H1 (cell line): ENCODE data around the gene ECE2. TPM values are rescaled to one million over a fixed set of nuclear protein-coding genes. Genes with fewer than 3 reads are reported as not detected.

Experiments
- CTCF ChIA-PET: fragments of 300-600 bp; sonication (Branson Sonifier 250); formaldehyde crosslinking; loops from one replicate; lab custom pipeline; 2021; ENCODE audit not compliant: partially characterized antibody; lab: Charles Lee
- POLR2A ChIA-PET: fragments of 300-600 bp; sonication (Branson Sonifier 250); formaldehyde crosslinking; loops from one replicate; lab custom pipeline; 2021; ENCODE audit warnings: inconsistent platforms; ENCODE audit not compliant: partially characterized antibody; lab: Charles Lee
- DNase-seq, 2 experiments: peaks; one replicate each; pipeline versions ENCODE4 v3.0.0 to v3.0.0-alpha.2; 2010 to 2022; ENCODE audit warnings: low spot score in 2 of 2, low read depth in 1 of 2, mixed read lengths in 1 of 2
- FAIRE-seq: peaks from 2 replicates; lab custom pipeline; 2011; peaks lifted over from hg19 to GRCh38; lab: Jason Lieb, UNC
- H2AFZ ChIP-seq: 2 replicates; pipeline ENCODE4 v1.8.1; 2012; ENCODE audit warnings: low read length, inconsistent platforms
- H2AK5ac ChIP-seq: 2 replicates; pipeline ENCODE4 v1.6.1; 2013; ENCODE audit warnings: low read depth, low read length
- H2BK120ac ChIP-seq: replicated peaks from 2 replicates; pipeline ENCODE3; 2013; ENCODE audit warnings: low read depth, low read length, inconsistent platforms
- H2BK12ac ChIP-seq: 2 replicates; pipeline ENCODE4 v1.6.1; 2013; ENCODE audit warnings: low read depth, low read length
- H2BK15ac ChIP-seq: 2 replicates; pipeline ENCODE4 v1.6.1; 2013; ENCODE audit warnings: low read length
- H2BK20ac ChIP-seq: 2 replicates; pipeline ENCODE4 v1.6.1; 2013; ENCODE audit warnings: low read length
- H2BK5ac ChIP-seq: 2 replicates; pipeline ENCODE4 v1.6.1; 2013; ENCODE audit warnings: low read depth, low read length
- H3K14ac ChIP-seq: 2 replicates; pipeline ENCODE4 v1.6.1; 2013; ENCODE audit warnings: inconsistent platforms; ENCODE audit not compliant: insufficient read length
- H3K18ac ChIP-seq: 2 replicates; pipeline ENCODE4 v1.6.1; 2013; ENCODE audit warnings: low read length; ENCODE audit errors: extremely low read depth
- H3K23ac ChIP-seq: 2 replicates; pipeline ENCODE4 v1.6.1; 2013; ENCODE audit warnings: inconsistent platforms; ENCODE audit not compliant: insufficient read length
- H3K23me2 ChIP-seq: 2 replicates; pipeline ENCODE4 v1.6.1; 2013; ENCODE audit warnings: low read depth, low read length
- H3K27ac ChIP-seq: 2 replicates; pipeline ENCODE4 v1.6.1; 2011; ENCODE audit warnings: low read depth, low read length, inconsistent platforms
- H3K27me3 ChIP-seq, 4 experiments: replicated peaks in 1 of 4; 1 replicate in 1 of 4; 2 replicates in 3 of 4; pipeline versions ENCODE4 v1.6.1 to v1.8.1; 2011 to 2013; ENCODE audit warnings: low read length in 3 of 4, mild to moderate bottlenecking in 3 of 4, inconsistent platforms in 2 of 4, mixed read lengths in 2 of 4, moderate library complexity in 1 of 4; ENCODE audit not compliant: control insufficient read depth in 3 of 4, insufficient read depth in 3 of 4; ENCODE audit errors: extremely low read depth in 1 of 4
- H3K36me3 ChIP-seq, 4 experiments: 2 replicates each; pipeline versions ENCODE4 v1.6.1 to v1.8.1; 2011 to 2013; ENCODE audit warnings: mild to moderate bottlenecking in 4 of 4, low read length in 3 of 4, moderate library complexity in 2 of 4, control low read depth in 1 of 4, inconsistent platforms in 1 of 4; ENCODE audit not compliant: insufficient read depth in 4 of 4, control insufficient read depth in 2 of 4
- H3K4ac ChIP-seq: replicated peaks from 2 replicates; pipeline ENCODE3; 2013; ENCODE audit warnings: low read length, low read depth, mixed read lengths, inconsistent platforms; ENCODE audit not compliant: insufficient read length
- H3K4me1 ChIP-seq, 4 experiments: replicated peaks in 1 of 4; 1 replicate in 1 of 4; 2 replicates in 3 of 4; pipeline versions ENCODE4 v1.6.1 to v1.8.1; 2011 to 2013; ENCODE audit warnings: low read length in 3 of 4, inconsistent platforms in 2 of 4, mixed read lengths in 1 of 4; ENCODE audit not compliant: insufficient read depth in 4 of 4, control insufficient read depth in 3 of 4
- H3K4me2 ChIP-seq, 2 experiments: 2 replicates each; pipeline versions ENCODE4 v1.6.1 to v1.8.1; 2011 to 2013; ENCODE audit warnings: low read depth in 2 of 2, low read length in 2 of 2, control low read depth in 1 of 2, inconsistent platforms in 1 of 2, mild to moderate bottlenecking in 1 of 2; ENCODE audit not compliant: insufficient read depth in 1 of 2
- H3K4me3 ChIP-seq, 4 experiments: fragments of 200-600, 300-600 bp in 1 of 4; sonication (generic), shearing (Covaris generic), sonication (Bioruptor Twin) in 1 of 4; 2 replicates each; pipeline versions ENCODE4 v1.5.1 to v1.8.1; 2011 to 2016; ENCODE audit warnings: low read length in 4 of 4, low read depth in 3 of 4, control low read depth in 2 of 4, inconsistent platforms in 2 of 4, mild to moderate bottlenecking in 2 of 4, mixed read lengths in 1 of 4, moderate library complexity in 1 of 4; ENCODE audit not compliant: insufficient read depth in 2 of 4; ENCODE audit errors: extremely low read depth in 1 of 4
- H3K56ac ChIP-seq: replicated peaks from 2 replicates; pipeline ENCODE3; 2013; ENCODE audit warnings: low read depth, mild to moderate bottlenecking, mixed read lengths, low read length, inconsistent platforms; ENCODE audit not compliant: insufficient read length
- H3K79me1 ChIP-seq: 2 replicates; pipeline ENCODE4 v1.6.1; 2013; ENCODE audit warnings: low read depth, low read length, control low read depth
- H3K79me2 ChIP-seq, 2 experiments: 2 replicates each; pipeline versions ENCODE4 v1.6.1 to v1.8.1; 2012 to 2013; ENCODE audit warnings: low read length in 2 of 2, mild to moderate bottlenecking in 2 of 2, inconsistent platforms in 1 of 2; ENCODE audit not compliant: insufficient read depth in 2 of 2, control insufficient read depth in 1 of 2
- H3K9ac ChIP-seq, 4 experiments: replicated peaks in 1 of 4; 1 replicate in 1 of 4; 2 replicates in 3 of 4; pipeline versions ENCODE4 v1.6.1 to v1.8.1; 2011 to 2013; ENCODE audit warnings: low read depth in 3 of 4, low read length in 3 of 4, control low read depth in 2 of 4, mild to moderate bottlenecking in 2 of 4, moderate library complexity in 2 of 4, inconsistent platforms in 1 of 4; ENCODE audit errors: extremely low read depth in 1 of 4
- H3K9me3 ChIP-seq, 2 experiments: 2 replicates each; pipeline versions ENCODE4 v1.6.1 to v1.8.1; 2012 to 2013; ENCODE audit warnings: mild to moderate bottlenecking in 2 of 2, moderate library complexity in 2 of 2, control low read depth in 1 of 2, inconsistent platforms in 1 of 2, low read depth in 1 of 2, low read length in 1 of 2, mixed read lengths in 1 of 2; ENCODE audit not compliant: insufficient read depth in 2 of 2
- H4K20me1 ChIP-seq, 2 experiments: replicated peaks in 1 of 2; 2 replicates each; pipeline versions ENCODE3 to v1.8.1; 2011 to 2013; ENCODE audit warnings: inconsistent platforms in 2 of 2, low read length in 2 of 2, mild to moderate bottlenecking in 1 of 2; ENCODE audit not compliant: insufficient read depth in 2 of 2, control insufficient read depth in 1 of 2
- H4K5ac ChIP-seq: 2 replicates; pipeline ENCODE4 v1.6.1; 2013; ENCODE audit warnings: low read length, low read depth, mixed read lengths, inconsistent platforms; ENCODE audit not compliant: insufficient read length
- H4K8ac ChIP-seq: 2 replicates; pipeline ENCODE4 v1.8.0; 2013; ENCODE audit warnings: mild to moderate bottlenecking, moderate library complexity, low read length, inconsistent platforms; ENCODE audit not compliant: insufficient read depth; ENCODE audit errors: extremely low read depth
- H4K91ac ChIP-seq: replicated peaks from 2 replicates; pipeline ENCODE3; 2013; ENCODE audit warnings: low read length, mixed read lengths, inconsistent platforms; ENCODE audit not compliant: insufficient read length
- ASH2L ChIP-seq: fragments of 200-600, 300-600 bp; sonication (generic); IDR thresholded peaks from one replicate; pipeline ENCODE4 v1.7.1; 2017; ENCODE audit warnings: low read length
- ATF3 ChIP-seq: IDR thresholded peaks from 2 replicates; pipeline ENCODE4 v1.6.1; 2011; ENCODE audit warnings: low read depth, mild to moderate bottlenecking, low read length; ENCODE audit not compliant: insufficient read depth
- BCL11A ChIP-seq, 2 experiments: IDR thresholded peaks; one replicate each; pipeline ENCODE4 v1.6.1; 2011; ENCODE audit warnings: low read depth in 2 of 2, low read length in 2 of 2, mild to moderate bottlenecking in 2 of 2
- EZH2 ChIP-seq: fragments of 200-600 bp; sonication (generic); IDR thresholded peaks from 2 replicates; pipeline ENCODE4 v1.7.1; 2012; ENCODE audit warnings: low read depth, mild to moderate bottlenecking, moderate library complexity, low read length, inconsistent platforms; ENCODE audit not compliant: severe bottlenecking
- TCF12 ChIP-seq: IDR thresholded peaks from 2 replicates; pipeline ENCODE4 v1.6.1; 2011; ENCODE audit warnings: low read depth, mild to moderate bottlenecking, low read length
- WGBS, 2 experiments: shearing (Covaris generic) in 1 of 2; methylation state at CpG; one replicate each; pipeline versions ENCODE4 v1.1.6 to v1.1.7; 2013 to 2015; ENCODE audit warnings: low lambda C conversion rate in 2 of 2, mixed read lengths in 2 of 2, inconsistent platforms in 1 of 2, low coverage in 1 of 2, missing lambda C conversion rate in 1 of 2; ENCODE audit not compliant: insufficient replicate concordance in 2 of 2, insufficient coverage in 1 of 2, insufficient read length in 1 of 2; ENCODE audit errors: extremely low coverage in 1 of 2, missing lambda C conversion rate in 1 of 2; 5-methylcytosine and 5-hydroxymethylcytosine counted together
- polyA plus RNA-seq, 7 experiments: library from polyadenylated mRNA; depleted of rRNA in 3 of 7; stranded (reverse) in 5 of 7; unstranded in 2 of 7; fragments of >200 nt in 5 of 7; fragments of 200-250 nt in 2 of 7; gene quantifications; 1 replicate in 5 of 7; 2 replicates in 1 of 7; 4 replicates in 1 of 7; pipeline versions ENCODE4 v1.2.1 to v1.2.3, GENCODE V29; 2011 to 2013; ENCODE audit warnings: missing spikeins in 2 of 7, mixed read lengths in 2 of 7
- total RNA-seq: library from RNA; stranded (reverse); fragmentation: NEBNext Ultra II Directional; extraction: Animal tissue kit (Norgen Biotek cat#: 25700); gene quantifications from 2 replicates; pipeline ENCODE4 v1.2.1, GENCODE V29; 2021
- TF ChIP-seq, protein P1 (sequence below), 3 experiments: IDR thresholded peaks; 1 replicate in 2 of 3; 2 replicates in 1 of 3; pipeline versions ENCODE4 v1.5.1 to v1.6.1; 2011; ENCODE audit warnings: low read length in 3 of 3, mild to moderate bottlenecking in 3 of 3, inconsistent platforms in 2 of 3, low read depth in 1 of 3, moderate library complexity in 1 of 3; ENCODE audit not compliant: insufficient read depth in 1 of 3; ENCODE audit errors: control extremely low read depth in 1 of 3

ECE2 gene
- total and polyA plus RNA-seq, 2 of the 8 experiments (the other 6 are each of a cell fraction or from before 2014, with no cell fraction given), result 0.44 to 0.86 TPM

DNA sequence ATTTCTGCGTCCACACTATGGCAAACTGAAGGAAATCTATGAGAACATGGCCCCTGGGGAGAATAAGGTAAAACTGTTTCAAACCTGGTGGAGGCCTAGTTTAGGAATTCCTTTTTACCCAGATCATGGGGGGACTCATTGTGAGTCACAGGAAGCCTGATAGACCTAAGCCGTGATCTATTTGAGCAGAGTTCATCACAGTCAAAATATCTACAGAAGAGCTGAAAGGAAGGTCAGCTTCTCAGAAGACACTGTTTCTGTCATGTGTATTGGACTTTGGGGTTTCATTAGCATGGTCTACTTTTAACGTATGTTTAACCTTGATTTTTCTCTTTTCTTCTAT, 24.5 kb downstream of the ECE2 start:
- Histone ChIP-seq H4K8ac (no peak overlapping the region; the same call in 1 of the 2 replicates), H3K56ac (no peak overlapping the region), H3K4me3 (peak overlapping the region in 3 of 4 experiments; percentile 92 to 98 (median 97); a peak in 5 of 8 replicates), H4K20me1 (peaks cover 0 to 9% of the 10 kb centered on the region in 2 experiments), H3K14ac (no peak overlapping the region), H3K23me2 (peaks cover 10% of the 10 kb centered on the region), H3K79me2 (peaks cover 8 to 20% of the 10 kb centered on the region in 2 experiments), H4K91ac (no peak overlapping the region), H3K4me2 (peak overlapping the region; percentile 84 to 92; a peak in 2 of 4 replicates), H2BK5ac (no peak overlapping the region), H2BK12ac (no peak overlapping the region), H3K4me1 (peaks cover 0 to 7% (median 2%) of the 10 kb centered on the region in 4 experiments; a peak in 4 of 7 replicates), H3K18ac (no peak overlapping the region), H2BK120ac (no peak overlapping the region), H3K23ac (no peak overlapping the region), H3K79me1 (peaks cover 8% of the 10 kb centered on the region), H2AK5ac (no peak overlapping the region), H2BK20ac (no peak overlapping the region), H3K9me3 (no peaks in the 10 kb centered on the region), H3K36me3 (peaks cover 33 to 51% (median 46%) of the 10 kb centered on the region in 4 experiments), H3K27me3 (no peaks in the 10 kb centered on the region), H3K4ac (no peak overlapping the region), H2AFZ (no peak overlapping the region), H4K5ac (no peak overlapping the region), H3K27ac (no peak overlapping the region), H2BK15ac (no peak overlapping the region), H3K9ac (peak overlapping the region in 1 of 4 experiments; percentile 75; a peak in 1 of 7 replicates)
- FAIRE-seq (no peak), DNase-seq (no peak)
- POLR2A ChIA-PET, result interaction anchor here (1.4 to 5.2 kb wide), 3 partner anchors 17 to 50 kb away, joined by 5 to 43 read pairs (median 17); partner anchors contain the start of gene EEF1AKMT4
- WGBS, 2 experiments, result 86% methylated on average over 3 of the region's 3 CpGs; no CpG with 5 or more reads in 1 of the 2 experiments
- CTCF ChIA-PET, result interaction anchor here (0.6 to 3.5 kb wide), 4 partner anchors 20 to 70 kb away, joined by 3 to 10 read pairs (median 4); partner anchors contain the start of gene EEF1AKMT4
- no peak for TF ChIP-seq ATF3
- TF ChIP-seq, protein P1, sequence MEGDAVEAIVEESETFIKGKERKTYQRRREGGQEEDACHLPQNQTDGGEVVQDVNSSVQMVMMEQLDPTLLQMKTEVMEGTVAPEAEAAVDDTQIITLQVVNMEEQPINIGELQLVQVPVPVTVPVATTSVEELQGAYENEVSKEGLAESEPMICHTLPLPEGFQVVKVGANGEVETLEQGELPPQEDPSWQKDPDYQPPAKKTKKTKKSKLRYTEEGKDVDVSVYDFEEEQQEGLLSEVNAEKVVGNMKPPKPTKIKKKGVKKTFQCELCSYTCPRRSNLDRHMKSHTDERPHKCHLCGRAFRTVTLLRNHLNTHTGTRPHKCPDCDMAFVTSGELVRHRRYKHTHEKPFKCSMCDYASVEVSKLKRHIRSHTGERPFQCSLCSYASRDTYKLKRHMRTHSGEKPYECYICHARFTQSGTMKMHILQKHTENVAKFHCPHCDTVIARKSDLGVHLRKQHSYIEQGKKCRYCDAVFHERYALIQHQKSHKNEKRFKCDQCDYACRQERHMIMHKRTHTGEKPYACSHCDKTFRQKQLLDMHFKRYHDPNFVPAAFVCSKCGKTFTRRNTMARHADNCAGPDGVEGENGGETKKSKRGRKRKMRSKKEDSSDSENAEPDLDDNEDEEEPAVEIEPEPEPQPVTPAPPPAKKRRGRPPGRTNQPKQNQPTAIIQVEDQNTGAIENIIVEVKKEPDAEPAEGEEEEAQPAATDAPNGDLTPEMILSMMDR (IDR thresholded peaks at IDR 0.05; ENCODE audit: control extremely low read depth in 1 of 3, insufficient read depth in 1 of 3, low read depth in 1 of 3, low read length in 3 of 3), result no peak
- TF ChIP-seq BCL11A (IDR thresholded peaks at IDR 0.05; ENCODE audit: low read depth in 2 of 2, low read length in 2 of 2), result no peak
- no peak for TF ChIP-seq TCF12
- no peak for TF ChIP-seq ASH2L
- TF ChIP-seq EZH2, result no peak
